ENCODE data around the gene RNF130.

The RNF130 gene

DNA sequence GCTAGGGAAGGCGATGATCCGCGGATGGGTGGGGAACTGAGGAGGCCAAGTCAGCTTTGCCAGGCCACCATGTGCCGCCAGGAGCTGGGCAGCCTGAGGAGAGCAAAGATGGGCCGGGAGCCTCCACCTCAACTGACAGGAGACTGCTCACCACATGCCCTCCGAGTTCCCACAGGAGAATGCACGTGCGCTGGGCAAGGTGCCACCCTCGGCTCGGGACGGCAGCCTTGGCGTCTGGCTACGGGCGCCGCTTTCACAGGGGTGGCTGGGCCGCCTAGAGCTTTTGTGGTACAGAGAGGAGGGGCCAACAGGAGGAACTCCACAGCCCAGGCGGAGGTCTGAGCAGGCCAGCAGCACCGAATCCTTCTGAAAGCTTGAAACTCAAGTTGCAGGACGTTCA is 158.6 kb downstream of the RNF130 start:
- no peak for DNase-seq

DNA sequence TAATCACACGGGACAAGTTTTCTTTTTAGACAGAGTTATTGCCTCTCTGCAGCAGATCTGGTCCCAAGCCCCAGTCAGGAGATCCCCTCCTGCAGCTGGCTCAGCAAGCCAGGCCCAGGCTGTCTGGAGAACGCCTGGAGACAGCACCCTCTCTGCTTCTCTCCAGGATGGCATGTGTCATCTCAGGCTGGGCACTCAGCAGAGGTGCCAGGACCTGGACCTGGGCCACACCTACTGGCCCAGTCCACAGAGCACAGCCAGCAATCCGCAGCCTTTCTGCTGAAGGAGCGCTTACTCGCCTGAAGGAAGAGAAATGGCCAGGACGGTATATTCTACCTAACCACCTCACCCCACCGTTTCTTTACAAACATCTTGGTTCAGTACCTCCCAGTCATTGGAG is 159.2 kb downstream of the RNF130 start:
- no peak for DNase-seq

DNA sequence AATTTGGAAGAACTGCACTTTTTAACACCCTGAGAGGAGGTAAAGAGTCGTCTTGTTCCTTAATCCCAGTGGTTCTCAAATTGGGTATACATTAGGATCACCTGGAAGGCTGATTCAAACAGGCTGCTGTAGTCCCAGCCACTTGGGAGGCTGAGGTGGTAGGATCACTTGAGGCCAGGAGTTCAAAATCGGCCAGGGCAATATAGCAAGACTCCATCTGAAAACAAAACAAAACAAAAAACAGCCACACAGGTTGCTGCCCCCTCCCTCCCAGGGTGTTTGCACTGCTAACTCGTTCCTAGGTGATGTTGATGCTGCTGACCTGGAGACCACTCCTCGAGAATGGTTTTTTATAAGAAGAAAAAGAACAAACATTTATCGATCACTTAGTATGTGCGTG is 162.3 kb downstream of the RNF130 start:
- no peak for DNase-seq

DNA sequence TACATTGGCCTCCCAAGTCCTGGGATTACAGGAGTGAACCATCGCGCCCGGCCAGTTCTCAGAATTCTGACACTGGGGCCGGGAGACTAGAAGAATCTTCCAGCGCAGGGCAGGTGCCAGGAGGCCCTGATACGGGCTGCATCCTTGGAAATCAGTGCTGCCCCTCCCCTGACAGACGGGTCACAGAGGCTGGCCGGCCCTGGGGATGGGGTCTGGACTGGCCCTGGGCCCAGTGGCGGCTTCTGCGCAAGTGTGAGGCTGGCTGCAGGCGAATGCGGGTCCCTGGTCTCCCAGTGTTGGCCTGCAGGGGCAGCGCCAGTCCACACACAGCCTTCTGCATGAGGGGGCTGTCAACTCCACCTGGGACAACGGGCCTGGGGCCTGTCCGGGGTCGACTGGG is 163.0 kb downstream of the RNF130 start:
- no peak for DNase-seq

DNA sequence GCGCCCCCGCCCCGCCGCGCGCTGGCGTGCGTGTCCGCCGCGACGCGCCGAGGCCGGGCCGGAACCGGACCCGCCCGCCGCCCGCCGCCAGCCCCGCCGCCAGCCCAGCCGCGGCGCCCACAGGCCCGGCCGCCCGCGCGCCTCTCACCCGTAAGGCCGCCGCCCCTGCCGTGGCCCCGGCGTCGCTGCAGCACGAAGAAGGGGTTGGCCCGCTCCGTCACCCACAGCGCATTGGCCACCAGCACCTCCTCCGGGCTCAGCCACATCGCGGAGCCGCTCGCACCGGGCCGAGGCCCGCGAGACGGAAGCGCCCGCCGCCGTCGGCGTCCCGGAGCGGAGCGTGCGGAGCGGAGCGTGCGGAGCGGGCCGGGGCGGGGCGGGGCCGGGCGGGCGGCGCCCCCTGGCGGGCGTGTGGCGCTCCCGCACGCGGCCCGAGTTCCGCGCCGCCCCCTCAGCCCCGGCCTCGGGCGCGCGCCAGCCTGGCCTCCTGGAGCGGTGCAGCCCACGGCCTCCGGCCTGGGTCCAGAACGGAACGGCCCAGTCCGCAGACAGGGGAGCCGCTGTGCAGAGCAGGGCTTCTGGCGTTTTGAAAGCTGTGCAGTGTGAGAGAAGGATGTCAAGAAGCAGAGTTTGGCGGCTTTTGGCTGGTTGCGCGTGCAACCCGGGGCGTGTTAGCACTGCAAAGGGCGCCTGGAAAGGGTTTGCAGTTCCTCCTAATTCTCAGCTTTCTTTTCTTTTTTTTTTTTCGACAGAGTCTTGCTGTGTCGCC is 163.8 kb downstream of the RNF130 start, which contains the start of gene TBC1D9B:
TBC1D9B (minus strand) TSS at position 342 of the 769 bp plus-strand sequence; CDS start at position 266, 76 bp downstream.
- peak; percentile 65 to 77 (median 69) for DNase-seq

DNA sequence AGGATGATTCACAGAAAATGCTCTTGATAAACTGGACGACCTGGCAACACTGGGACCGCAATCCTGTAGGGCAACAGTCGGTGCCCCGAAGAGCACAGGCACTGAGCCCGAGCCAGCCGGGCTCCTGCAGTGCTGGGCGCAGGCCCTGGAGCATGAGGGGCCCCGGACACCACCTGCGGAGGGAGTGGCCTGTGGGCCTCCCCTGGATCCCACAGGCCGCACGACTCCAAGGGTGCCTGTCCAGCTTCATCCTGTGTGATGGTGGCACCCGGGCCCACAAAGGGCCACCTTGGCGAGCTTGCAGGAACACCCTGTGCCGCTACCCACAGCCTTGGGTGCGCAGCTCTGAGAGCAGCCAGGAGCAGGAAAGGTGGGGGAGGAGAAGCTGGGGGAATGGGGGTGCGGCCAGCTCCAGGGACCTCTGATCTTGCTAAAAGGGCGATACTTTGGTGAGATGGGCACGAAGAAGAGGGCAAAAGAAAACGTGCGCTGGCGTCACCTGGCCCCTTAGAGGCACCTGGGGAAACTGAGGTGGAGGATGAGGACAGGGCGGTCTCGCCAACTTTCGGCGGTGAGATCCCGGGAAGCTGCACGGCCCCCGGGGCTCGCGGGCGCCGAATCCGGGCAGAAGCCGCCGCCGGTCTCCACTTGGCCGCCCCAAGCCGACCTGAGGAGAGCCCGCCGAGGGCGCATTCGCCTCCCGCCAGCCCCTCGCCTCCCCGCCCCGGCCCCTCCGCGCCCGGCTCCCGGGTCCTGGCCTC is 164.6 kb downstream of the RNF130 start:
- DNase-seq = peak in 2 of 3 experiments; percentile 19 to 40

DNA sequence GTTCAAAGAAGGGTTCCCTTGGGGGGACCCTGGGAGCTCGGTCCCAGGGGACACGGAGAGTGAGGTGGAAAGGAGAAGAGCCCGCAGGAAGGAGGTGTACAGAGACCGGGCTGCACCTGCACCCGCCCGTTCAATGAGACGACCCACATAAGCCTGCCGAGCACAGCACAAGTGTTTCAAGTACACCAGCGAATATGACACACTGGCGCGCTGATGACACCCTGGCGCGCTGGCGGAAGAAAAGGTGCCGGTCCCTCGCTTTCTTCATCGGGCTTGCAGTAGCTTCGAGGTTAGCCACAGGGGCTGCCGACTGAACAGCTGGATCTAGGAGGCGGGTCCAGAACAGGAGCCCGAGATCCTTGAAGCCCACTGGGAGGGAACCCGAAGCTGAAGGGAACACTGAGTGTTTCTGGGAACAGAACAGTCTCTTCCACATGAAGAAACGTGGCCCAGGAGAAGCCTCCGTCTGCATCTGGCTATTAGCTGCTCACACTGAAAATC is 165.2 kb downstream of the RNF130 start:
- no peak for DNase-seq

DNA sequence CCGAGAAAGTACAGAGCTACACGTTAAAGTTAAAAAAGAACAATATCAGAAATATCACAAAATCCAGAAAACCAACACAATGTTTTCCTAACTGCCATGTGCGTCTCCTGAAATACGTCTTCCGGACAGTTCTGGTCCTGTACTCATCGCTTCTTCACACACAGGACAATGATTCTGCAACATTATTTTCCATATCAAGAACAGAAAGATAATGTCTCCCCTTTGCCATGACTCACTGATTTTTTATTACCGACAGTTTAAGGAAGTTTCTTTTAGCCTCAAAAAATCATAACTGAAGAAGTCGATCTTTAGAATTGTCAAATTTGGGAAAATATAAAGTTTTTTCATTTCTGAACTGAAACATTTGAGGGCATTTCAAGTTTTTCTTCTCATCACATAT is 166.4 kb downstream of the RNF130 start:
- DNase-seq = no peak

All from NCI-H1417 (cell line).